Stimulated activated effector memory CD8-positive, alpha-beta T cell treated with anti-CD3 and anti-CD28 coated beads, Interleukin-12 subunit alpha, Interleukin-12 subunit beta, amount 100 ng/mL, for 72 hours (primary cell): Measurements from ENCODE around the gene FGF4.

Experiments used
- ATAC-seq: fragments of 150-1000 bp; cut with Tn5 transposase; 2 replicates; pipeline ENCODE4 v1.10.0; 2021
- DNase-seq, 2 donors: peaks; one replicate each; pipeline ENCODE4 v3.0.0; 2021 to 2022; ENCODE audit warnings: low spot score in 2 of 2
- H3K27ac Mint-ChIP-seq: one replicate; pipeline ENCODE4 v1.8.0; 2022; ENCODE audit warnings: mild to moderate bottlenecking, mixed read lengths
- H3K36me3 Mint-ChIP-seq: one replicate; pipeline ENCODE4 v1.8.0; 2022; ENCODE audit warnings: mild to moderate bottlenecking, mixed read lengths
- H3K4me1 Mint-ChIP-seq: one replicate; pipeline ENCODE4 v1.8.0; 2022; ENCODE audit warnings: mixed read lengths
- H3K4me3 Mint-ChIP-seq: one replicate; pipeline ENCODE4 v1.8.0; 2022; ENCODE audit warnings: mild to moderate bottlenecking, mixed read lengths
- H3K9me3 Mint-ChIP-seq: one replicate; pipeline ENCODE4 v1.8.0; 2022; ENCODE audit warnings: mixed read lengths

FGF4 gene

GRCh38 chr11:69775163-69775755 lies at the start of gene FGF4:
Gene FGF4 (minus strand): TSS chr11:69775341. CDS start chr11:69775084, 257 bp downstream.
- peaks cover 5% of the 10 kb centered on the region for H3K4me1 Mint-ChIP-seq
- no peaks in the 10 kb centered on the region for H3K36me3 Mint-ChIP-seq
- H3K9me3 Mint-ChIP-seq, result no peaks in the 10 kb centered on the region
- no peak for DNase-seq
- no peak within 1 kb of the TSS for H3K4me3 Mint-ChIP-seq
- no peak within 1 kb of the TSS for H3K27ac Mint-ChIP-seq
- no peak for ATAC-seq

GRCh38 chr11:69823641-69824265 lies 48.6 kb upstream of the FGF4 start:
- H3K36me3 Mint-ChIP-seq, result no peaks in the 10 kb centered on the region
- no peak overlapping the region for H3K27ac Mint-ChIP-seq
- H3K4me1 Mint-ChIP-seq, result no peaks in the 10 kb centered on the region
- no peaks in the 10 kb centered on the region for H3K9me3 Mint-ChIP-seq
- DNase-seq, result no peak
- H3K4me3 Mint-ChIP-seq, result no peak overlapping the region
- no peak for ATAC-seq

DNA sequence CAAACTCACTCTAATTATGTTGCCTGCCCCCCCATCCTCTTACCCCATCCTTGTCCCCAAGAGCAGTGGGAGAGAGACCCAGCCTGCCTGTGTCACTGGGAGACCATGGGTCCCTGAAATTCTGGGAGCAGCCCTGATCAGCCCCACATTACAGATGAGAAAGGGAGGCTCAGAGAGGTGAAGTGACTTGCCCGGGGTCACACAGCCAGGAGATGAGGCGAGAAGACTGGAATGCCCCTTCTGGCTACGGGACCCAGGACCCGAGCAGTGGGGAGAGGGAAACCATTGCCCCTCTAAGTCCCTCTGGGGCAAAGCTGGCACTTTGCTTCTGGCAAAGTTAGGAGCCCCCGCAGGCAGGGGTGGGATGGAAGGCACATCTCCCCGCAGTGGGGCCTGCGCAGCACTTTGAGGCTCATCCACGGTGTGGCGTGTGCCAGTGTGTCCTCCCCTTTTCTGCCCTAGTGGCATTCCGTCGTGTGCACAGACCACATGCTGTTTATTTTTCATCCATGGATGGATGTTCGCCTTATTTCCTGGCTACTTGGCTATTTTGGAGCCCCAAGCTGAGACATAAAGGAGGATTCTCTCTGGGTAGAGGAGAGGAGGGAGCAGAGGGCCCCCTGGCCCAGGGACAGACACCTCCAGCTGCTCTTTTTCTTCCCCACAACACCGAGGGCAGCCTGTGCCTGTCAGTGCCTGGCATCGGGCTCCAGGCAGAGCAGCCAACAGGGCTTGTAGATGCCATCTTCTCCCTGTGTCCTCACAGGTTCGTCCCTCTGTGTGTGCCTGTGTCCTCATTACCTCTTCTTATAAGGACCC lies 47.7 kb upstream of the FGF4 start:
- Mint-ChIP-seq H3K4me3 (no peak overlapping the region), H3K9me3 (no peaks in the 10 kb centered on the region), H3K4me1 (no peaks in the 10 kb centered on the region), H3K27ac (no peak overlapping the region), H3K36me3 (no peaks in the 10 kb centered on the region)
- no peak for DNase-seq
- ATAC-seq, result no peak

DNA sequence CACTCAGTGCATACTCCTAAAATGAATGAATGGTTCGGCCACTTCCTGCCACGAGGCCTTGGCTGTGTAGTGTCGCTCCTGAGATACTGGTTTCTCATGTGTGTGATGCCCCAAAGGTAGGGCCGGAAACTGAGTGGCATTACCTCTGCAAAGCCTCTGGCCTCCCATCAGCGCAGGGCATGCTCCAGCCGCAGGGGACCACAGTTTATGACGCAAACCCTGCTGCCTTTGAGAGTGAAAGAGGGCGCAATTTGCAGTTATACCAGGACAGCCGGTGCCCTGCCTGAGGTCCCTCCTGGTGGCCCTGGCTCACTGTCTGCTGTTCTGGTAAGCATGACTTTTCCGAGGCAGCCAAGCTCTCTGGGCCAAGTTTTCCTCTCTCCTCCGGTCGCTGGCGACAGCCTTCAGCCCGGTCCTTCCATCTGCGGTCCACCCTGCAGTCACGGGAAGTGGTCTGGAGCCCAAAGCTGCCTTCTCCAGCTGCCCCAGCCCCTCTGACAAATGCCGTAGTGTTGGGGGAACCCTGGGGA lies 46.4 kb upstream of the FGF4 start:
- H3K4me1 Mint-ChIP-seq, result no peaks in the 10 kb centered on the region
- DNase-seq (no peak), ATAC-seq (no peak)
- no peak overlapping the region for H3K27ac Mint-ChIP-seq
- H3K36me3 Mint-ChIP-seq, result no peaks in the 10 kb centered on the region
- H3K9me3 Mint-ChIP-seq, result no peaks in the 10 kb centered on the region
- no peak overlapping the region for H3K4me3 Mint-ChIP-seq

- no peaks in the 10 kb centered on the region for H3K4me1 Mint-ChIP-seq
- no peak for DNase-seq
- no peaks in the 10 kb centered on the region for H3K36me3 Mint-ChIP-seq
- H3K9me3 Mint-ChIP-seq, result no peaks in the 10 kb centered on the region
- no peak overlapping the region for H3K27ac Mint-ChIP-seq
- H3K4me3 Mint-ChIP-seq, result no peak overlapping the region
- ATAC-seq, result no peak
Measured at GRCh38 chr11:69820441-69820840, 45.3 kb upstream of the FGF4 start.

GRCh38 chr11:69819541-69820070 lies 44.5 kb upstream of the FGF4 start:
- H3K9me3 Mint-ChIP-seq, result no peaks in the 10 kb centered on the region
- no peak overlapping the region for H3K4me3 Mint-ChIP-seq
- no peaks in the 10 kb centered on the region for H3K36me3 Mint-ChIP-seq
- no peak overlapping the region for H3K27ac Mint-ChIP-seq
- no peaks in the 10 kb centered on the region for H3K4me1 Mint-ChIP-seq
- DNase-seq (no peak), ATAC-seq (no peak)

- no peak for DNase-seq
- H3K4me3 Mint-ChIP-seq, result no peak within 1 kb of the TSS
- H3K36me3 Mint-ChIP-seq, result no peaks in the 10 kb centered on the region
- no peaks in the 10 kb centered on the region for H3K4me1 Mint-ChIP-seq
- ATAC-seq, result no peak
- H3K9me3 Mint-ChIP-seq, result no peaks in the 10 kb centered on the region
- no peak within 1 kb of the TSS for H3K27ac Mint-ChIP-seq
Measured at GRCh38 chr11:69818603-69819441, 43.7 kb upstream of the FGF4 start, which contains the start of gene FGF3. Gene FGF3 (minus strand): TSS chr11:69819416. CDS start chr11:69818933, 483 bp downstream.

GRCh38 chr11:69818231-69818602 lies 43.1 kb upstream of the FGF4 start:
- Mint-ChIP-seq H3K27ac (no peak overlapping the region), H3K9me3 (no peaks in the 10 kb centered on the region), H3K4me3 (no peak overlapping the region), H3K4me1 (no peaks in the 10 kb centered on the region), H3K36me3 (no peaks in the 10 kb centered on the region)
- ATAC-seq (no peak), DNase-seq (no peak)

GRCh38 chr11:69817265-69818230 lies 42.4 kb upstream of the FGF4 start:
- DNase-seq (no peak), ATAC-seq (no peak)
- no peaks in the 10 kb centered on the region for H3K9me3 Mint-ChIP-seq
- no peak overlapping the region for H3K4me3 Mint-ChIP-seq
- no peaks in the 10 kb centered on the region for H3K36me3 Mint-ChIP-seq
- H3K4me1 Mint-ChIP-seq, result no peaks in the 10 kb centered on the region
- H3K27ac Mint-ChIP-seq, result no peak overlapping the region

GRCh38 chr11:69816671-69817070 lies 41.5 kb upstream of the FGF4 start:
- Mint-ChIP-seq H3K9me3 (no peaks in the 10 kb centered on the region), H3K4me3 (no peak overlapping the region), H3K4me1 (no peaks in the 10 kb centered on the region), H3K27ac (no peak overlapping the region), H3K36me3 (no peaks in the 10 kb centered on the region)
- no peak for DNase-seq
- no peak for ATAC-seq

- Mint-ChIP-seq H3K36me3 (no peaks in the 10 kb centered on the region), H3K9me3 (no peaks in the 10 kb centered on the region), H3K4me1 (no peaks in the 10 kb centered on the region), H3K27ac (no peak overlapping the region), H3K4me3 (no peak overlapping the region)
- DNase-seq, result no peak
- ATAC-seq, result no peak
Measured at GRCh38 chr11:69815973-69816372, 40.8 kb upstream of the FGF4 start.

- H3K4me3 Mint-ChIP-seq, result no peak overlapping the region
Measured at GRCh38 chr11:69814902-69815301, 39.8 kb upstream of the FGF4 start.

DNA sequence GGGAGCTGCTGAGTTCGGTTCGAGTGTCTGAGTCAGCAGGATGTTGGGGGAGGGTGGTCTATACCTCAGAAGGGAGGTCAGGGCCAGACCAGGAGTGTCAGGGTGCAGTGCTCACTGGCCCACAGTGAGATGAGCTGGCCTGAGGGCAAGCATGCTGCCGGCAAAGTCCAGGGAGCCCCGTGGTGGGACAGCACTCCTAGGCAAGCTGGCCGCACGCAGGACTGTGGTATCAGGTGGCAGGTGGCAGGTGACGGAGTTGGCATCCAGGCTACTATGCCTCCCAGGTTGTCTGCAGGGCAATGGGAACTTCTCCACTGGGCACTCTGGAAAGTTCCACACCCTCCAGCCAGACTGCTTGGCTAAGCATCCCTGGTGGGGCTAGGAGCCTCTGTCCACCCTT lies 39.3 kb upstream of the FGF4 start:
- ATAC-seq, result no peak
- no peak overlapping the region for H3K4me3 Mint-ChIP-seq
- DNase-seq, result no peak
- no peaks in the 10 kb centered on the region for H3K36me3 Mint-ChIP-seq
- no peaks in the 10 kb centered on the region for H3K4me1 Mint-ChIP-seq
- H3K27ac Mint-ChIP-seq, result no peak overlapping the region
- no peaks in the 10 kb centered on the region for H3K9me3 Mint-ChIP-seq

More at GRCh38 chr11:69814902-69815301, 39.8 kb upstream of the FGF4 start:
- no peaks in the 10 kb centered on the region for H3K36me3 Mint-ChIP-seq
- ATAC-seq, result no peak
- no peaks in the 10 kb centered on the region for H3K4me1 Mint-ChIP-seq
- H3K27ac Mint-ChIP-seq, result no peak overlapping the region
- H3K9me3 Mint-ChIP-seq, result no peaks in the 10 kb centered on the region
- no peak for DNase-seq

DNA sequence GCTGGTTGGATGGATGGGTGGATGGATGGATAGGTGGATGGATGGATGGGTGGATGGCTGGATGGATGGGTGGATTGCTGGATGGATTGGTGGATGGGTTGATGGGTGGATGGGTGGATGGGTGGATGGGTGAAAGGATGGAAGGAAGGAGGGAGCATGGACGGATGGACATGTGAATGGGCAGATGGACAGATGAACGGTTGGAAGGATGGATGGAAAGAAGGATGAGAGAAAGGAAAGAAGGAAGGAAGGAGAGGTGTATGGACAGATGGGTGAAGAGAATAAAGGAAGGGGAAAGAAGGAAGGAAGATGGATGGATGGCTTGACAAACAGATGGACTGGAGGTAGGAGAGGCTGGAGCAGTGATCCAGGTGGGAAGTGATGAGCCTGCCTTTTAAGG lies 38.7 kb upstream of the FGF4 start:
- H3K36me3 Mint-ChIP-seq, result no peaks in the 10 kb centered on the region
- ATAC-seq (no peak), DNase-seq (no peak)
- no peaks in the 10 kb centered on the region for H3K4me1 Mint-ChIP-seq
- no peaks in the 10 kb centered on the region for H3K9me3 Mint-ChIP-seq
- H3K27ac Mint-ChIP-seq, result no peak overlapping the region
- no peak overlapping the region for H3K4me3 Mint-ChIP-seq
